Naive thymus-derived CD8-positive, alpha-beta T cell (primary cell): ENCODE measurements around the gene NUMA1. TPM values are rescaled to one million over a fixed set of nuclear protein-coding genes. Genes with fewer than 3 reads are reported as not detected.
A peak's percentile ranks its signal among the peaks of the same experiment; 100 is the strongest.

Source experiments
- ATAC-seq, 2 donors: fragments of 150-1000 bp; cut with Tn5 transposase in 1 of 2; sonication (Bioruptor Pico), chemical (Tn5 transposase) in 1 of 2; 1 replicate in 1 of 2; 2 replicates in 1 of 2; pipeline ENCODE4 v1.10.0; 2021; ENCODE audit warnings: mild to moderate bottlenecking in 2 of 2, moderate library complexity in 2 of 2
- POLR2A ChIA-PET: fragments of 350-600 bp; sonication (Branson Sonifier 250); formaldehyde crosslinking; loops from one replicate; lab custom pipeline; 2021; ENCODE audit warnings: antibody characterized with exemption; lab: Charles Lee
- DNase-seq, 10 donors: peaks; one replicate each; pipeline versions ENCODE4 v3.0.0 to v3.0.0-alpha.2; 2020 to 2022
- H3K27ac Mint-ChIP-seq, 10 donors: one replicate each; pipeline ENCODE4 v1.8.0; 2020 to 2022; ENCODE audit warnings: mild to moderate bottlenecking in 10 of 10, mixed read lengths in 10 of 10, moderate library complexity in 4 of 10, inconsistent platforms in 1 of 10
- H3K27me3 Mint-ChIP-seq, 5 donors: one replicate each; pipeline ENCODE4 v1.8.0; 2021 to 2022; ENCODE audit warnings: mixed read lengths in 5 of 5
- H3K36me3 Mint-ChIP-seq, 3 donors: one replicate each; pipeline ENCODE4 v1.8.0; 2020 to 2022; ENCODE audit warnings: mixed read lengths in 3 of 3, mild to moderate bottlenecking in 2 of 3, inconsistent platforms in 1 of 3
- H3K4me1 Mint-ChIP-seq, 4 donors: one replicate each; pipeline ENCODE4 v1.8.0; 2021 to 2022; ENCODE audit warnings: mixed read lengths in 4 of 4
- H3K4me3 Mint-ChIP-seq, 10 donors: one replicate each; pipeline ENCODE4 v1.8.0; 2020 to 2022; ENCODE audit warnings: mild to moderate bottlenecking in 10 of 10, mixed read lengths in 10 of 10, moderate library complexity in 6 of 10, inconsistent platforms in 1 of 10
- H3K9me3 Mint-ChIP-seq, 9 donors: one replicate each; pipeline ENCODE4 v1.8.0; 2020 to 2022; ENCODE audit warnings: mixed read lengths in 9 of 9, mild to moderate bottlenecking in 3 of 9, inconsistent platforms in 1 of 9, moderate library complexity in 1 of 9
- polyA plus RNA-seq, 3 donors: library from polyadenylated mRNA; unstranded; fragments of 300-500 nt; fragmentation: Illumina TruSeq; gene quantifications; one replicate each; pipeline ENCODE4 v1.2.3, GENCODE V29; 2021
- total RNA-seq, 8 experiments: library from RNA in 2 of 8; stranded (reverse) in 2 of 8; gene quantifications; one replicate each; pipeline ENCODE4 v1.2.3 and lab custom pipeline; 2021 to 2026

Gene NUMA1
- total and polyA plus RNA-seq, 5 experiments from 2014 or later, result 12.0 to 442 (median 119) TPM

GRCh38 chr11:72010529-72011233 lies 69.7 kb downstream of the NUMA1 start:
- ATAC-seq, result no peak
- H3K9me3 Mint-ChIP-seq, result no peaks in the 10 kb centered on the region
- POLR2A ChIA-PET, result interaction anchor here (0.7 kb wide), 1 partner anchor 29 kb away, joined by 3 read pairs; no protein-coding TSS in a partner anchor
- H3K27ac Mint-ChIP-seq, result peak overlapping the region in 8 of 10 donors; percentile 41 to 82 (median 68)
- peaks cover 0 to 23% (median 13%) of the 10 kb centered on the region in 4 donors for H3K4me1 Mint-ChIP-seq
- H3K27me3 Mint-ChIP-seq, result no peaks in the 10 kb centered on the region
- DNase-seq, result no peak
- H3K36me3 Mint-ChIP-seq, result peaks cover 0 to 95% (median 24%) of the 10 kb centered on the region in 3 donors
- no peak overlapping the region for H3K4me3 Mint-ChIP-seq

GRCh38 chr11:72009156-72009555 lies 71.2 kb downstream of the NUMA1 start:
- no peak for DNase-seq
- Mint-ChIP-seq H3K4me1 (peaks cover 0 to 13% (median 12%) of the 10 kb centered on the region in 4 donors), H3K9me3 (no peaks in the 10 kb centered on the region), H3K27me3 (no peaks in the 10 kb centered on the region), H3K36me3 (peaks cover 0 to 94% (median 18%) of the 10 kb centered on the region in 3 donors), H3K4me3 (no peak overlapping the region), H3K27ac (peak overlapping the region in 4 of 10 donors; percentile 50 to 81 (median 64))
- no peak for ATAC-seq
- POLR2A ChIA-PET, result no interaction called here

- H3K27me3 Mint-ChIP-seq, result no peaks in the 10 kb centered on the region
- H3K27ac Mint-ChIP-seq, result peak overlapping the region in 3 of 10 donors; percentile 64 to 90 (median 82)
- H3K36me3 Mint-ChIP-seq, result peaks cover 0 to 94% (median 18%) of the 10 kb centered on the region in 3 donors
- H3K9me3 Mint-ChIP-seq, result no peaks in the 10 kb centered on the region
- DNase-seq, result no peak
- peaks cover 0 to 14% (median 12%) of the 10 kb centered on the region in 4 donors for H3K4me1 Mint-ChIP-seq
- no peak overlapping the region for H3K4me3 Mint-ChIP-seq
- no peak for ATAC-seq
- POLR2A ChIA-PET, result no interaction called here
These were observed 71.6 kb downstream of the NUMA1 start for GRCh38 chr11:72008728-72009127.

GRCh38 chr11:72007587-72007986 lies 72.8 kb downstream of the NUMA1 start:
- Mint-ChIP-seq H3K27ac (peak overlapping the region in 8 of 10 donors; percentile 12 to 87 (median 74)), H3K4me3 (no peak overlapping the region), H3K27me3 (no peaks in the 10 kb centered on the region), H3K36me3 (peaks cover 1 to 95% (median 18%) of the 10 kb centered on the region in 3 donors), H3K9me3 (no peaks in the 10 kb centered on the region), H3K4me1 (peaks cover 0 to 15% (median 8%) of the 10 kb centered on the region in 4 donors)
- ATAC-seq (no peak), DNase-seq (no peak)
- POLR2A ChIA-PET, result interaction anchor here (0.6 kb wide), 1 partner anchor 19 kb away, joined by 3 read pairs; no protein-coding TSS in a partner anchor

- Mint-ChIP-seq H3K9me3 (no peaks in the 10 kb centered on the region), H3K4me3 (no peak overlapping the region), H3K27ac (peak overlapping the region in 6 of 10 donors; percentile 6 to 87 (median 60)), H3K27me3 (no peaks in the 10 kb centered on the region), H3K36me3 (peaks cover 4 to 98% (median 20%) of the 10 kb centered on the region in 3 donors), H3K4me1 (peaks cover 1 to 20% (median 10%) of the 10 kb centered on the region in 4 donors)
- ATAC-seq, result no peak
- no peak for DNase-seq
- POLR2A ChIA-PET, result interaction anchor here (2.0 kb wide), 1 partner anchor 9 kb away, joined by 6 read pairs; no protein-coding TSS in a partner anchor
These were observed 73.3 kb downstream of the NUMA1 start for GRCh38 chr11:72007089-72007476.

GRCh38 chr11:72006309-72007088 lies 73.8 kb downstream of the NUMA1 start:
- Mint-ChIP-seq H3K27me3 (no peaks in the 10 kb centered on the region), H3K4me3 (no peak overlapping the region), H3K9me3 (no peaks in the 10 kb centered on the region), H3K4me1 (peaks cover 6 to 25% (median 12%) of the 10 kb centered on the region in 4 donors), H3K36me3 (peaks cover 4 to 98% (median 18%) of the 10 kb centered on the region in 3 donors), H3K27ac (peak overlapping the region in 6 of 10 donors; percentile 0 to 87 (median 38))
- no peak for ATAC-seq
- POLR2A ChIA-PET, result interaction anchor here (2.0 kb wide), 1 partner anchor 9 kb away, joined by 6 read pairs; no protein-coding TSS in a partner anchor
- no peak for DNase-seq

- Mint-ChIP-seq H3K27ac (peak overlapping the region in 2 of 10 donors; percentile 57 to 77), H3K4me3 (no peak overlapping the region), H3K9me3 (no peaks in the 10 kb centered on the region), H3K36me3 (peaks cover 4 to 90% (median 18%) of the 10 kb centered on the region in 3 donors), H3K4me1 (peaks cover 6 to 25% (median 12%) of the 10 kb centered on the region in 4 donors), H3K27me3 (no peaks in the 10 kb centered on the region)
- POLR2A ChIA-PET, result interaction anchor here (1.3 to 2.0 kb wide), 2 partner anchors 9 to 10 kb away, joined by 4 to 6 read pairs; no protein-coding TSS in a partner anchor
- ATAC-seq, result no peak
- no peak for DNase-seq
These were observed 74.7 kb downstream of the NUMA1 start for GRCh38 chr11:72005347-72006260.

- POLR2A ChIA-PET, result interaction anchor here (1.3 kb wide), 1 partner anchor 10 kb away, joined by 4 read pairs; no protein-coding TSS in a partner anchor
- no peak for DNase-seq
- Mint-ChIP-seq H3K36me3 (peaks cover 4 to 81% (median 18%) of the 10 kb centered on the region in 3 donors), H3K27ac (peak overlapping the region in 2 of 10 donors; percentile 4 to 12), H3K4me3 (no peak overlapping the region), H3K27me3 (no peaks in the 10 kb centered on the region), H3K4me1 (peaks cover 14 to 29% (median 16%) of the 10 kb centered on the region in 4 donors), H3K9me3 (no peaks in the 10 kb centered on the region)
- ATAC-seq, result no peak
These were observed 75.6 kb downstream of the NUMA1 start for GRCh38 chr11:72004515-72005346.

- H3K27me3 Mint-ChIP-seq, result no peaks in the 10 kb centered on the region
- DNase-seq (no peak), ATAC-seq (no peak)
- H3K4me1 Mint-ChIP-seq, result peaks cover 23 to 38% (median 26%) of the 10 kb centered on the region in 4 donors
- POLR2A ChIA-PET, result interaction anchor here (0.9 to 1.3 kb wide), 3 partner anchors 9 to 93 kb away, joined by 3 to 4 read pairs (median 4); no protein-coding TSS in a partner anchor
- H3K4me3 Mint-ChIP-seq, result no peak overlapping the region
- H3K27ac Mint-ChIP-seq, result peak overlapping the region in 1 of 10 donors; percentile 31
- H3K36me3 Mint-ChIP-seq, result peaks cover 4 to 73% (median 18%) of the 10 kb centered on the region in 3 donors
- H3K9me3 Mint-ChIP-seq, result no peaks in the 10 kb centered on the region
These were observed 76.6 kb downstream of the NUMA1 start for GRCh38 chr11:72003776-72004171.

GRCh38 chr11:72002841-72003775 lies 77.2 kb downstream of the NUMA1 start:
- H3K4me3 Mint-ChIP-seq, result no peak overlapping the region
- ATAC-seq (no peak), DNase-seq (peak in 1 of 10 donors; percentile 9)
- POLR2A ChIA-PET, result interaction anchor here (0.9 to 1.2 kb wide), 3 partner anchors 8 to 93 kb away, joined by 3 to 4 read pairs (median 3); no protein-coding TSS in a partner anchor
- H3K27me3 Mint-ChIP-seq, result no peaks in the 10 kb centered on the region
- no peaks in the 10 kb centered on the region for H3K9me3 Mint-ChIP-seq
- H3K4me1 Mint-ChIP-seq, result peaks cover 25 to 45% (median 33%) of the 10 kb centered on the region in 4 donors
- H3K36me3 Mint-ChIP-seq, result peaks cover 4 to 66% (median 13%) of the 10 kb centered on the region in 3 donors
- peak overlapping the region in 7 of 10 donors; percentile 7 to 86 (median 49) for H3K27ac Mint-ChIP-seq
